Upper lobe of left lung (tissue), 4 donors: Measurements from ENCODE around the gene ENTPD6.

Experiments
- EP300 ChIP-seq, 4 donors: sonication (generic); formaldehyde crosslinking; IDR thresholded peaks; one replicate each; pipeline ENCODE4 v1.5.1; 2017; ENCODE audit warnings: antibody characterized with exemption in 4 of 4, control low read depth in 2 of 4
- POLR2A ChIP-seq, 4 donors: fragments of 450-650 bp; IDR thresholded peaks; one replicate each; pipeline ENCODE4 v1.5.1; 2016 to 2017; ENCODE audit warnings: antibody characterized with exemption in 4 of 4, mild to moderate bottlenecking in 2 of 4
- TF ChIP-seq, protein P1 (sequence below), 6 experiments: fragments of 450-650 bp in 4 of 6; fragments of 200-600 bp in 2 of 6; sonication (generic) in 2 of 6; IDR thresholded peaks; one replicate each; pipeline ENCODE4 v1.5.1; 2016 to 2019; ENCODE audit warnings: antibody characterized with exemption in 6 of 6

DNA sequence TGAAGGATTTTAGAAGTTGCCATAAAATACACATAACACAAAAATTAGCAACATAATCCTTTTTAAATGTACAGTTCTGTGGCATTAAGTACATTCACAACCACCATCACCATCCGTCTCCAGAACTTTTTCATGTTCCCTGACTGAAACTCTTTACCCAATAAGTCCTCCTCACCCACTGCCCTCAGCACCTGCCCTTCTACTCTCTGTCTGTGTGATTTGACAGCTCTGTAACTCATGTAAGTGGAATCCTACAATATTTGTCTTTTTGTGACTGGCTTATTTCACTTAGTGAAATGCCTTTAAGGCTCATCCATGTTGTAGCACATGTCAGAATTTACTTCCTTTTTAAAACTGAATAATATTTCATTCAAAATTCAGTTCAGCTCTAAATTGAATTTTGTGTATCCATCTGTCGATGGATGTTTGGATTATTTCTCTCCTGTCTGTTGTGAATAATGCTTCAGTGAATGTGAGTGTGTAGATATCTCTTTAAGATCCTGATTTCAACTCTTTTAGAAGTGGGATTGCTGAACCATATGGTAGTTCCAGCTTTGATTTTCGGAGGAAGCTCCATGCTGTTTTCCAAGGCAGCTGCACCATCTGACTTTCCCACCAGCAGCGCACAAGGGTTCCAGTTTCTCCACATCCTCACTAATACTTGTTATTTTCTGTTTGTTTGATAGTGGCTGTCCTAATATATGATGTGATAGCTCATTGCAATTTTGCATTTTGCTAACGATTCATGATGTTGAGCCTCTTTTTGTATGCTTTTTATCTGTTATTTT lies 4.2 kb downstream of the ENTPD6 start:
- TF ChIP-seq EP300 (IDR thresholded peaks at IDR 0.05): no peak
- TF ChIP-seq, protein P1, sequence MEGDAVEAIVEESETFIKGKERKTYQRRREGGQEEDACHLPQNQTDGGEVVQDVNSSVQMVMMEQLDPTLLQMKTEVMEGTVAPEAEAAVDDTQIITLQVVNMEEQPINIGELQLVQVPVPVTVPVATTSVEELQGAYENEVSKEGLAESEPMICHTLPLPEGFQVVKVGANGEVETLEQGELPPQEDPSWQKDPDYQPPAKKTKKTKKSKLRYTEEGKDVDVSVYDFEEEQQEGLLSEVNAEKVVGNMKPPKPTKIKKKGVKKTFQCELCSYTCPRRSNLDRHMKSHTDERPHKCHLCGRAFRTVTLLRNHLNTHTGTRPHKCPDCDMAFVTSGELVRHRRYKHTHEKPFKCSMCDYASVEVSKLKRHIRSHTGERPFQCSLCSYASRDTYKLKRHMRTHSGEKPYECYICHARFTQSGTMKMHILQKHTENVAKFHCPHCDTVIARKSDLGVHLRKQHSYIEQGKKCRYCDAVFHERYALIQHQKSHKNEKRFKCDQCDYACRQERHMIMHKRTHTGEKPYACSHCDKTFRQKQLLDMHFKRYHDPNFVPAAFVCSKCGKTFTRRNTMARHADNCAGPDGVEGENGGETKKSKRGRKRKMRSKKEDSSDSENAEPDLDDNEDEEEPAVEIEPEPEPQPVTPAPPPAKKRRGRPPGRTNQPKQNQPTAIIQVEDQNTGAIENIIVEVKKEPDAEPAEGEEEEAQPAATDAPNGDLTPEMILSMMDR (IDR thresholded peaks at IDR 0.05): no peak
- TF ChIP-seq POLR2A (IDR thresholded peaks at IDR 0.05): no peak
